GM19455 (cell line): ENCODE data around the gene ABLIM1.
"Not testable (repeated sequence)": the region's sequence is repeated elsewhere in the genome, so short reads cannot be mapped to it uniquely, and the experiment has no call there.

ENCODE experiments used
- ATAC-seq: cut with Tn5 transposase; IDR thresholded peaks from one replicate; pipeline ENCODE4 v1.9.1; 2021; ENCODE audit not compliant: unreplicated experiment

ABLIM1 gene

DNA sequence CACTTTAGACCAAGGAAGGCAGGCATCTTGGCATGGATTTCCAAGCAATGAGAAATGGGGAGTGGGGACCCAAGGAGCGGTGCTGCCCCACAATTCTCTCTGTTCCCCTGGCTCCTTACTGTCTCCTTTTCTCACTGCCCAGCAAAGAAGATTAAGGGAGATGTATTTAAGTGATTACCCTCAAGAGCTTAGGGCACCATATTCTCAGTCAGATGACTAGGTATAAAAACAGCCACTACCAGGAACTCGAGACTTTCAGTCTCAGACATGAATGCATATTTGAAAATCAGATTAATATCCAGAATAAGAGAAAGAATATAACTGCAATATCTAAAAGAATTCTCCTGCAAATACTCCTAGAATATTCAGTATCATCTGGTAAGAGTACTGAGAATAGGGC is at the start of gene ABLIM1:
TSS of gene ABLIM1 (minus strand) at position 101 of the 400 bp plus-strand sequence. CDS start at position 26, 75 bp downstream.
- ATAC-seq = no peak

DNA sequence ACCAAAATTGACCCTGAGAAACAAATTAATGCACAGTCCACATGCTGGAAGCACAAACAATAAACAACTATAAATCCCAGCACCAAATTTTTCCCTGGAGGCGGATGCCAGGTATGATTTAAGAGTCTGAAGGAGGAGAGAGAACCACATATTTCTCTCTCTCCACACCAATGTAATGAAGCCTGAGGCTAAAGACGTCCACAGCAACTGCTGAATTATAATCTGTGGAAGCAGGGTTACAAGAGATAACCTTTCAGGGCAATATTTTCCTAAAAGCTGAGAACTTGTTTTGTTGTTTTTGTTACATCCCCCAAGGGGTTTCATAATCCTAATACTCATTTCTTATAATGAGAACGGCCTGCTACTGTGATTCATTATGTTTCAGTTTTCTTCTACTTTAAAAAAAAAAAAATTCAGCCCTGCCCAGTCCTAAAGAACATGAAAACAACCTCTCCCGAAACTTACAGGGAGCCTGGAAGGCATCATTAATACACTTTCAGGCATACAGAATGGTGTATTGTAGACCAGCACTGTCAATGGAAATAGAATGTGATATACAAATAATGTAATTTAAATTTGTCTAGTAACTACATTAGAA is 48.5 kb upstream of the ABLIM1 start:
- no peak for ATAC-seq

DNA sequence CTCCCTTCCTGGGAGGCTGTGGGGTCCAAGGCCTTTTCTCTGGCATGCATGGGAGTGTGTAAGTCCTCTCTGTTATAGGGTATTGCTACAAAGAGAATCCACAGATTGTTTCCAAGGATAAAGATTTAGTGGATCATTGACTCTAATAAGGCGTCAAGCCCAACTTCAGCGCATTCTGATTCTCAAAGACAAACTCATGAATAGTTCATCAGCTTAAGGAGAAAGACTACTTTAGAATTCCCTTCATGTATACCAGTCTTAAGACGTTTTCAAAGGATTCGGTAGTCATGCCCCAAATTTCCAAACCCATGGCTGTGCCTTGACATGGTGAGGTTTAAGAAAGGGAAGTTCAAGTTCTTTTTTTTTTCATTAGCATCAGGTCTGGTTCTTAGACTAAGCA is 46.6 kb upstream of the ABLIM1 start:
- ATAC-seq = no peak

DNA sequence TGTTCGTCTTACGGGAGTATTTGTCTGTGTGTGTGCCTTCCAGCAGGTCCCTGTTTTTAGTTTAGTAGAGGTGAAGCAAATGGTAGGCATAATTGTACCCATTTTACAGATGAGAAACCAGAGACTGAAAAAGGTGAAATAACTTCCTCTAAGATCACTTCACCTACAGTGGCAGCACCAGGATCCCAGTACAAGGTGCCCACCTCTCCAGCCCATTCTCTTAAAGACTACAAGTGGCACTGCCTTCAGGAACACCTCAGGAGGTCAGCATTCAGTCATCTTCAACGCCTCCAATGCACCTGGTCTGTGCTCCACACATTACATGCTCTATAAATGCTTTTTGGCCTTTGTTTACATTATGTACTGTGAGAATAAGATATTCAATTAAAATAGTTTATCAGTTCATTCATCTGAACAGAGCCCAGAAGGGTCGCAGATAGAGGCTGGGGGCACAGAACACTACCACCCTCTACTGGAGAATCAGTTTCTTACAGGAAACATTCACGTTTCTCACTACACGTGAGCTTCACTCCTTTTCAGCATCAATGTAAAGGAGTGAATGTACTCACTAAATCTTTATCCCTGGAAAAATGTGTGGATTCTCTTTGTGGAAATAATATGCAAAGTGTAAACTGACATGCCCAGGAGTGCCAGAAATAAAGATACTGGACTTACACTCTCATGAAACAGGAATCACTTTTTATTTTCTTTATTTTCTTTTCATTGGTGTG is 45.5 kb upstream of the ABLIM1 start:
- ATAC-seq = no peak

DNA sequence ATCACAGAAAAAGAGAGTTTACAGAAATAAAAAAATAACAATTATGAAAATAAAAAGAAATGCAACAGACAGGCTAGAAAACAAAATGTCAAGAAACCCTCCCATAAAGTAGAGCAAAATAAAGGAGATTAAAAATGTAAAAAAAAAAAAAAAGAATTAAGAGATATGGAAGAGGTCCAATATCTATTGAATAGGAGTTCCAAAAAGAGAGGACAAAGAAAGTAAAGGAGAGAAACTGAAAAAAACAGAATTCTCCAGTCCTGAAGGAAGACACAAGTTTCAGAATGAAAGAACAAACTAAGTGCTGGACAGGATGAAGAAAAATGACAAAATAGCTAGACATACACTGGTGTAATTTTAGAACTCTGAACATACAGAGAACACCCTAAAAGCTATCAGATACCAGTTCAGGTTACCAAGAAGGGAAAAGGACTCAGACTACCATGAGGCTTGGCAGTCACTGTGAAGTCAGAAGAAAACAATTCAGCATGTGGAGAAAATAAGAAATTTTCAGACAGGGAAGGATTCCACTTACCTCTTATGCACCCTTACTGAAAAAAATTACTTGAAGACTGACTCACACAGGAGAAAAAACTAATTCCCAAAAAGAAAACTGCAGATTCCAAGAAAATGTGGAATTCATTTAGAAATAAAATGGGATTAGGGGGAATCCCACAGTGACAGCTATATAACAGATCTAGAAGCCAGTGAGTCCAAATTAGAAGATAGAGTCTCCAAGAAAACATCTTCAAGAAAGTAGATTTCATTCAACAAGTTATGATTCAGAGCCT is 40.4 kb upstream of the ABLIM1 start:
- no peak for ATAC-seq

DNA sequence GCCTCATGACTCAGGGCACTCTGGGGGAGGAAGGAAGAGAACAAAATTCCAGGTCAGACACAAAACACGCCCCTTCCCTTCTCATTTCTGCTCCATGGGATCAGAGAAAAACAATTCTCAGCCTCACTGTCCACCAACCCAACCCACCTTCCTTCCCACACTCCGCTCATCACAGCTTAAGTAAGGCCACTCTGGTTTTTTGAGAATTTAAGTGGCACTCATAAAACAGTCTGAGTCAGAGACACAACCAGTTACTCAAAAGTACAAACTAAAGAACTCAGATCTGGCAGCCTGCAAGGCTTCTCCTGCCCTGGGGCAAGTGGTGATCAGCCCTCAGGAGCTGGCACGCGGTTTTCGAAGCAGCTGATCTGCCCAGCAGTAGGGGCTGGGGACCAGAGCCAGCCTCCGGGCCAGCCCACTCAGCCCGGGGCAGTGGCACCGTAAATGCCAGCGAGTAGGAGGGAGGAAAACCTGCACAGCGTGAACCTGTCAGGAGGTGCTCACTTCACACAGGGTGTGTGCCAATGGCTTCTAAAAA is 39.1 kb upstream of the ABLIM1 start:
- ATAC-seq = no peak

DNA sequence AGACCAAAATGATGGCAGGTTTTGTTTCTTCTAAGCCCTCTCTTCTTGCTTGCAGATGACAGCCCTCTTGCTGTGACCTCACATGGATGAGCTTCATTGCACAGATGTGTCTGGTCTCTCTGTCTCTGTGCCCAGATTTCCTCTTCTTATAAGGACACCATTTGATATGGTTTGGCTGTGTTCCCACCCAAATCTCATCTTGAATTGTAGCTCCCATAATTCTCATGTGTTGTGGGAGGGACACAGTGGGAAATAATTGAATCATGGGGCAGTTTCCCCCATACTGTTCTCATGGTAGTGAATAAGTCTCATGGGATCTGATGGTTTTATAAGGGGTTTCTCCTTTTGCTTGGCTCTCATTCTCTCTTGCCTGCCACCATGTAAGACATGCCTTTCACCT is 38.2 kb upstream of the ABLIM1 start:
- ATAC-seq = not testable (repeated sequence)

DNA sequence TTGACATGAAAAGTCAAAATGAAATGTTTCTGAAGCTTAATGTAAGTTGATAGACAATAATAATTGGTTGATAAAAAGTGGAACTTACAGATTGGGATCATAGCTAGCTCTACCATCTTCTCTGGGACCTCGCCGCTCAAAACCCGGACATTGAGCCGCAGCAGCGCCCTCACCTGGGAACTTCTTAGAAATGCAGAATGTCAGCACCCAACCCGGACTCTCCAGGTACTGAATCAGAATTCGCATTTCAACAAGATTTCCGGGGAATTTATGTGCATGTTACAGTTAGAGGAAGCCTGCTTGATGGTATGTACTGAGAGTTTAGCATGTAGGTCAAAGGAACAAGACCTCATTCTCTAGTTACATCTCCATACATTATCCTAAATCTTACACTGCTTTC is 36.7 kb upstream of the ABLIM1 start:
- no peak for ATAC-seq

DNA sequence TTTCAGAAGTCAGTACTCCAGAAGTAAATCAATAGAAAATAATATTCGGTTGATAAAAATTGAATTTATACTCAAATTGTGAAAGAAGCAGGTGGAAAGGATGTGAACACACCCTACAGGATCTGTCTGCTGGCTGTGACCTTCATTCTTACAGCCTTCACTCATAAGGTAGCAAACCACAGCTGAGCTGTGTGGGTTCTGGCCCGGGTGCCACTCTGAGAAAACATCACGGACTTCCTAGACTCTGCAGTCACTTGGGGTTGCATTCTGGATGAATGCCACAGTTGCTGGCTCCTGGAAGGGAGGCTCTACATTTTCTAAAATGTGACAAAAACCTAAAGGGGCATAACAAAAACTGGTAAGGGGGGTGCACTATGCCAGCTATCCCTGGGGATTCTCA is 36.0 kb upstream of the ABLIM1 start:
- no peak for ATAC-seq

DNA sequence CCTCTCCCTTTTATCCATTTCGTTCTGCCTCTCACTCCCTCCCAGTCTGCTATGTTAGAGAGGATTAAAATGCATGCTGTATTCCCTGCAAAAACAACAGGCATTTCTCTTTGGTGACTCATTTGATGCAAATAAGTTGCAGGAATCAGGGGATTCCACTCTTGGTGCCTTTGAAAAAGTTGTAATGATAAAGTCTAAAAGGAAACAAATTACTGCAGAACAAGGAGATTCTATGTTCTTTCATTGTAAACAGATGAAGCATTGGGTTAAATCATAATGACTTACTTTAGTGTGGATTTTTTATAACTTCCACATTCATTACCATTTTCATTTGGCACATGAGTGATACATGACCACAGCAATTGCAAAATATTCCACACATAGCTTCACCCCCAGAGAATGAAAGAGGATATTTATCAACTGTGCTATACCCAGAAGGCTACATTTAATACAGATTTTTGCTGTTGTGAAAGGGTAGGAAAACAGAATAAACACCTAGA is 33.4 kb upstream of the ABLIM1 start:
- no peak for ATAC-seq

DNA sequence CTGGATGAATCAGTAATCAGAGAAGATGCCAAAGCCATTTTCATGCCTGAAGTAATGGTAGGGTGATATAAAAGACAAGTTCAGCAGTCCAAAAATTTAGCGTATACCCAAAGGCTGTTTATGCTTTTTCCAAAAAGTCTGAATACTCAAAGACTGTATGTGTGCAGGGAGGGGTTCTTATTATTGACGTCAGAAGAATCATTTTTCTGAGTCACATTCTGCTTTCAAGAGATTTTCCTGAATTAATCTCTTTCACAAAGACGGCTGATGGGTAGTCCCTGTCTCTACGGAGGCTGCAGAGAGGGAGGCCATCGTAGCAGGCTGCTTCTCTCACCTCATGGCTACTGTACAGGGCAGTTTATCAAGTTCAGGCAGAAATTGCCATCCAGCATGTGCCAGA is 30.7 kb upstream of the ABLIM1 start:
- ATAC-seq = no peak

DNA sequence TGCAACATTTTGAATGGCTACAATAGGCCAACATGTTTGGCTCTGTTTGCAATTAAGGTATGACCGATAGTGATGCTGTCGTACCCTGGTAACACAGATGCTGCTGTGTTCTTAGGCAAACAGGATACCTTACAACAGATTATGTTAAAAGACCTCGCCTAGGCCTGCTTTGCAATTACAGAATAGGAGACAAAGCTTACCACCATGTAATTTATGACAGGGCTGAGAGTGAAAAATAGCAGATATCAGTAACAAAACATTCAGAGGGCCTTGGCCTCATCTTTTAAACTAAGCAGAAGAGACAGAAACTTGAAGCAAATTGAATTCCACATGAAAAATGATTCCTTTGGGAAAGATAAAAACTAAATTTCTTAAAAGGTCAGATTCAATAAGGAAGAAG is 29.4 kb upstream of the ABLIM1 start:
- no peak for ATAC-seq

DNA sequence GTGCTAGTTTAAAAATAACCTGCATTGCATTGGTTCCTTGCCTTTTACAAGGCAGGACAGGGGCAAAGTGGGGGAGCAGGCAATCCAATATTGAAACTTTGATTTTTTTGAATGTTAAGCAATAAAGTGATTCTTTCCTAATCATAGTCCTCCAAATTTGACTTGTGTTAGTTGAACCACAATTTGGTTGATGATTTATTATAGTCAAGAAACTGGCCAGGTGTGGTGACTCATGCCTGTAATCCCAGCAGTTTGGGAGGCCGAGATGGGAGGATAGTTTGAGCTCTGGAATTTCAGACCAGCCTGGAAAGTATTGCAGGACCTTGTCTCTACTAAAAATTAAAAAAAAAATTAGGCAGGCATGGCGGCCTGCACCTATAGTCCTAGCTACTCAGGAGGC is 27.9 kb upstream of the ABLIM1 start:
- no peak for ATAC-seq

DNA sequence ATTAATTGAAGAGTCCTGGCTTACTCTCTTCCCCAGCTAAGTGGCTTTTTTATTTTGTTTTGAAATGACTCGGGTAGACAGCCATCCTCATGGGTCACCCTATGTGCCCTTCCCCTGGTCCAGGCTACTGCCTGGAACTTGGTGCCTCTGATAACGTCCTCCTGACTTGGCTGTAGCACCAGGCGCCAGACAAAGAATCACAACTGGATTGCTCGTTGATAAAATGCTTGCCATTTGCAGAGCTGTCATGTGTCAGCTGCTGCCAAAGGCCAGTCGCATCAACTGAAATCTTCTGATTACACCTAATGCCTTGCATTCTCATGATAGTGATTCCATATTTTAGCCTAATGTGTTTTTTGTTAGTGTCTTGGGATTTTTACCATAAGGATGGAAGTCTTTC is 27.4 kb upstream of the ABLIM1 start:
- ATAC-seq = no peak

DNA sequence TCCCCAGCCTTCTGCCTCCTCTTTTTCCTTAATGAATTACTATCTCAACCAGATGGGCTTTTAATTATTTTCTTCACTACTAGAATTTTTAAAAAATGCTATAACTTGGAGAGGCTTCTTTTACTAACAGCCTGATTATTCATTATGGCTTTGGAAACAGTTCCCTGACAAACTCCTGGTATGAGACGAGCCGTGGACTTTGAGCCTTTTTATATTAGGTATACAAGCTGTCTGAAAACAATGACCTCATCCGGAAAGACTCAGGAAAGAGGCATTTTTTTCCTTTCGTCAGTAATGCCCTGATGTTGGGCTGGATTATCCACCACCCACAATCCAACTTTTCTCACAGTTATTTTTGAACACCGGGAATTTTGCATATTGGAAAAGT is 26.7 kb upstream of the ABLIM1 start:
- no peak for ATAC-seq

DNA sequence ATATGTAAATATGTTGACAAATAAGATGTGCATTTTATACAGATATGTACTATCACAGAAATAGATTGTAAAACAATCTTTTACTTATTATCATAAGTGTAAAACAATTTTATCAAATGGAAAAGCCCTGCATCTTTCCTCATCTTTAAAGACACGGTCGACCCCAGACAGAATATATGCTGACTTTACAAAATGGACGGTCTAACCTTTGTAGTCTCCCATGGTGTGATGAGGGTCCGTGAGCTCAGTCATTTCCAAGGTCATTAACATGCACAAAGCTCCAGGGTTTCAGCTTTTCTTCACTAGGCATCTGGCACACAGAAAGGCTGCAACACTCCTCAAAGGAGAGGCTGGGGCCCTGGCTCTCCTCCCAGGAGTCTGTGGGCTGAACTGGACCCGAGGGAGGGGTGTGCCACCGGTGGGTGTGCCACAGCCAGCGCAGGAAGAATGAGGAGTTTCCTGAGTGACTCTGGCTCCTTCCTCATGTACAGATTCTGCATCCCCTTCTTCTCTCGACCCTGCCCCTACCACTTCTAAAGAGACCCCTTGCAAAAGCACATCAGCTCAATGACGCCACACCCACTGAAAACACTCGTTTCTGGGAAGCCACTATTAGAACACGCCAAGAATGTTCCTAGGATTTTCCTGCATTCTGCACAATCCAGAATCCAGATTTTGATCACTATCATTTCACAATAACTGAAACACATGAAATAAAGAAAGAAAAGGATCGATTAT is 26.2 kb upstream of the ABLIM1 start:
- ATAC-seq = no peak

DNA sequence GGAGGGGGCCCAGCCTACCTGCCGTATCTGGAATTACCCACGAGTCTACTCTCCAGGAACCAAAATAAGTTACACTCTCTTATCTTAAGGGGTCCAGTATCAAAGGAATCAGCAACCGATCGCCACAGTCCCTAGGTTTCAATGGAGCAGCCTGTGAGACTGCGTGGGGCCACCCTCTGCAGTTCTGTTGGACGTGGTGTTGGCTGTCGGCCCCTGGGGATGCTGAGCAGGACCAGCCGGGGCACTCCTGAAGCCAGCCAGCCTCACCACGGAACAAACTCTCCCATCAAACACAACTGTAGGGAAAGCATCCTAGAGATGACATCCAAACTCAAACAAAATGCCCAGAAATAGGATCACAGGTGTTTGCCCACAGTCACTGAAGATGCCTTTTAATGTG is 25.5 kb upstream of the ABLIM1 start:
- ATAC-seq = no peak

DNA sequence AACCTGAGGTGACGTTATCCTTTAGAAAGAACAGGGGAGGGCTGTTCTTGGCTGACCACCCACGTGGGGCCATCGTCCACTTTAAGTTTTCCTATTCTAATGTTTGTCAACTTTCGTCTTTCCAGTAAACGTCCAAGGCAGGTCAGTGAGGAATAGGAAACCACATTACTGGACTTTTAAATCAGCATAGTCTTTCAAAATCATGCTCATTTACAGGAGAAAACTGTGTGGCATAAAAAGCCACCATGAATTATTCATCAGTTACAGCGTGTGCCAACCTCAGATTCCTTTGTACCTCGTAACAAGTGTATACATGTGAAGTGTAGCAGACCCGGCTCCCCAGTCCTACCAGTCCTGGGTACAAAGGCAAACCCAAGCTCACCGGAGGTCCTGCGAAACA is 25.1 kb upstream of the ABLIM1 start:
- ATAC-seq = no peak

DNA sequence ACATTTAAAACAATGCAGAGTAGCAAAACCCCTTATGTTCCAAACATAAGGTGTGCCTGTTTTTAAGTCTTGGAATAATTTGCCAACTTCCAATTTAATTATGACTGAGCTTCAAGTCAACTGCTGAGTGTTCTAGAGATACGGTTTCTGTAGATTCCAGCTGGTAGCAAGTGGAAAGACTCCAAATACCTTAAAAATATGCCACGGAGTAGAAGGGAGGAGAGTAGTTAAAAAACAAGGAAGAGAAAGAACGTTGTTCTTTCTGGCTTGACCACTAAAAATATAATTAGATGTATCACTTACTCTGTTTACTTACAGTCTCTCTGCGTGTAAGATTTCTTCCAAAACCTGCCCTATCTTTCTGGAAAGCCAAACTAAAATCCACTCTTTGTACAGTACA is 24.5 kb upstream of the ABLIM1 start:
- no peak for ATAC-seq

DNA sequence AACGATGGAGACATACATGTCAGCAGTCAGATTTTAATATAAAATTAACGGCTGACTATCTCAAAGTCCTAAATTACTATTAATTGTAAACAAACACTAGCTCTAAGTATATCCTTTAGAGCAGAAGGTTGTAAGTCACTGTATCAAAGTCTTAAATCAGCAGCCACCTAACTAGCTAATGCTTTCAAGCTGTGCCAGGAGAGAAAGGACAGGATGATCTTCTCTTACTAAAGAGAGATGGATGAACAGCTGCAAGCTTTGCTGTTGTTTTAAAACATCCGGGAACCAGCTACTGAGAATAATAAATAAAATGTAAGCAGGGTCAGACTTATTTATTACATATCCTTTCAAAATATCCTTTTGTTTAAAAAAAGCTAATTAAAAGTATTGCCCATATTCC is 24.0 kb upstream of the ABLIM1 start:
- ATAC-seq = no peak

DNA sequence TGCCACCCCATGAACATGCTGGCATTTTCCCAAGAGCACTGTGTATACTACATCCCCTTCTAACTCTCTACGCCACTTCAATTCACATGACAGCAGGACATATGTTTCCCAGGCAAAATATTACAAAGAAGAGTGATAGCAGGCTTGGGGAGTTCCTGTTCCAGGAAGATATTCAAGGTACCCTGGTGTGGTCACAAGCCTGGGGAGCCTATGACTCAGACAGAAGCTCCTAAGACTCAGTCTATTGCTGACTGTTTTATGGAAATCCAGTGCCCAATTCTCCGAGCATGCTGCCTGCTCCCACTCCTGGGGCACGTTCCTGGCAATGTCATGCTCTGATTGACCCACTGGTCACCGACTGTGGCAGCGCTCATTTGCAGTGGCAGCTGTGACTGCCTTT is 23.5 kb upstream of the ABLIM1 start:
- no peak for ATAC-seq
